Breast epithelium (tissue), 4 donors: ENCODE results near the gene XAGE3. TPM values are rescaled to one million over a fixed set of nuclear protein-coding genes. Genes with fewer than 3 reads are reported as not detected.

Experiments used
- DNase-seq, 2 donors: peaks; one replicate each; pipeline ENCODE4 v3.0.0-alpha.2; 2019; ENCODE audit warnings: low spot score in 2 of 2
- H3K27ac ChIP-seq, 2 donors: fragments of 200-600 bp; sonication (generic) in 1 of 2; one replicate each; pipeline ENCODE4 v1.5.1; 2016 to 2019; ENCODE audit warnings: mild to moderate bottlenecking in 1 of 2
- H3K27me3 ChIP-seq, 2 donors: fragments of 200-600 bp; sonication (generic) in 1 of 2; one replicate each; pipeline versions ENCODE4 v1.5.1 to v1.6.0; 2017 to 2019; ENCODE audit warnings: control low read depth in 1 of 2, mild to moderate bottlenecking in 1 of 2
- H3K36me3 ChIP-seq: fragments of 200-600 bp; one replicate; pipeline ENCODE4 v1.5.1; 2019
- H3K4me1 ChIP-seq, 2 donors: fragments of 200-600 bp; sonication (generic); one replicate each; pipeline ENCODE4 v1.5.1; 2016 to 2019; ENCODE audit warnings: control low read depth in 1 of 2
- H3K4me3 ChIP-seq, 3 donors: fragments of 200-600 bp; sonication (generic); 1 replicate in 2 of 3; 2 replicates in 1 of 3; pipeline ENCODE4 v1.5.1; 2016 to 2019; ENCODE audit warnings: mild to moderate bottlenecking in 3 of 3, moderate library complexity in 2 of 3
- H3K9me3 ChIP-seq, 2 donors: fragments of 200-600 bp; sonication (generic) in 1 of 2; one replicate each; pipeline ENCODE4 v1.5.1; 2016 to 2019; ENCODE audit warnings: control low read depth in 1 of 2
- POLR2A ChIP-seq: fragments of 450-650 bp; IDR thresholded peaks from one replicate; pipeline ENCODE4 v1.6.1; 2016; ENCODE audit warnings: antibody characterized with exemption, mild to moderate bottlenecking, moderate library complexity
- POLR2AphosphoS5 ChIP-seq, 3 donors: sonication (generic); formaldehyde crosslinking; IDR thresholded peaks; one replicate each; pipeline ENCODE4 v1.6.1; 2017; ENCODE audit warnings: antibody characterized with exemption in 3 of 3
- intact Hi-C: fragments of 100-400 bp; cut with DNase I; formaldehyde crosslinking; loops from one replicate; pipeline ENCODE4 v1.15.1; 2023; ENCODE audit warnings: low total_unique reads
- total RNA-seq, 3 donors: library from RNA; depleted of rRNA; stranded (reverse); fragments of >200 nt; gene quantifications; one replicate each; pipeline ENCODE4 v1.1.0, GENCODE V29; 2016
- TF ChIP-seq, protein P1 (sequence below), 3 donors: fragments of 450-650 bp; IDR thresholded peaks; one replicate each; pipeline ENCODE4 v1.5.1; 2016 to 2017; ENCODE audit warnings: antibody characterized with exemption in 3 of 3, mild to moderate bottlenecking in 3 of 3, moderate library complexity in 3 of 3

The XAGE3 gene
- total RNA-seq, 3 donors from 2014 or later = not detected

GRCh38 chrX:52821079-52821760 is 46.7 kb downstream of the XAGE3 start:
- DNase-seq = no peak
- H3K4me3 ChIP-seq = no peak overlapping the region
- TF ChIP-seq POLR2A (no peak), POLR2AphosphoS5 (IDR thresholded peaks at IDR 0.05) (no peak)
- TF ChIP-seq, protein P1, sequence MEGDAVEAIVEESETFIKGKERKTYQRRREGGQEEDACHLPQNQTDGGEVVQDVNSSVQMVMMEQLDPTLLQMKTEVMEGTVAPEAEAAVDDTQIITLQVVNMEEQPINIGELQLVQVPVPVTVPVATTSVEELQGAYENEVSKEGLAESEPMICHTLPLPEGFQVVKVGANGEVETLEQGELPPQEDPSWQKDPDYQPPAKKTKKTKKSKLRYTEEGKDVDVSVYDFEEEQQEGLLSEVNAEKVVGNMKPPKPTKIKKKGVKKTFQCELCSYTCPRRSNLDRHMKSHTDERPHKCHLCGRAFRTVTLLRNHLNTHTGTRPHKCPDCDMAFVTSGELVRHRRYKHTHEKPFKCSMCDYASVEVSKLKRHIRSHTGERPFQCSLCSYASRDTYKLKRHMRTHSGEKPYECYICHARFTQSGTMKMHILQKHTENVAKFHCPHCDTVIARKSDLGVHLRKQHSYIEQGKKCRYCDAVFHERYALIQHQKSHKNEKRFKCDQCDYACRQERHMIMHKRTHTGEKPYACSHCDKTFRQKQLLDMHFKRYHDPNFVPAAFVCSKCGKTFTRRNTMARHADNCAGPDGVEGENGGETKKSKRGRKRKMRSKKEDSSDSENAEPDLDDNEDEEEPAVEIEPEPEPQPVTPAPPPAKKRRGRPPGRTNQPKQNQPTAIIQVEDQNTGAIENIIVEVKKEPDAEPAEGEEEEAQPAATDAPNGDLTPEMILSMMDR (IDR thresholded peaks at IDR 0.05) = no peak
- no peaks in the 10 kb centered on the region for H3K4me1 ChIP-seq
- no peak overlapping the region for H3K27ac ChIP-seq
- H3K36me3 ChIP-seq = no peaks in the 10 kb centered on the region
- H3K27me3 ChIP-seq = peaks cover 0 to 57% of the 10 kb centered on the region in 2 donors
- H3K9me3 ChIP-seq = no peaks in the 10 kb centered on the region
- intact Hi-C loops = no loop called here

- no peaks in the 10 kb centered on the region for H3K36me3 ChIP-seq
- H3K27me3 ChIP-seq = peaks cover 0 to 62% of the 10 kb centered on the region in 2 donors
- H3K4me3 ChIP-seq = no peak overlapping the region
- H3K4me1 ChIP-seq = no peaks in the 10 kb centered on the region
- DNase-seq = no peak
- H3K27ac ChIP-seq = no peak overlapping the region
- no peaks in the 10 kb centered on the region for H3K9me3 ChIP-seq
- intact Hi-C loops = no loop called here
- TF ChIP-seq, protein P1 (IDR thresholded peaks at IDR 0.05) = no peak
- TF ChIP-seq POLR2A = no peak
- no peak for TF ChIP-seq POLR2AphosphoS5 (IDR thresholded peaks at IDR 0.05)
These were observed 48.1 kb downstream of the XAGE3 start for GRCh38 chrX:52819788-52820187.

Other genes with a start within 250 kb of the XAGE3 start
- not detected for gene SSX7, start 213.2 kb downstream of the XAGE3 start, total RNA-seq
- gene SSX2, start 160.9 kb downstream of the XAGE3 start, total RNA-seq = not detected
- gene SSX2B, start 116.8 kb downstream of the XAGE3 start, total RNA-seq = not detected
- gene SPANXN5, start 70.7 kb downstream of the XAGE3 start, total RNA-seq = not detected
- gene XAGE5, start 56.8 kb downstream of the XAGE3 start, total RNA-seq = not detected
- gene FAM156B, start 29.2 kb upstream of the XAGE3 start, total RNA-seq = 10 to 100 TPM; 25.5 to 41.3 (median 26.2) TPM
- gene FAM156A, start 90.4 kb upstream of the XAGE3 start, total RNA-seq = 10 to 100 TPM in 2 of 3 donors, 1 to 10 TPM in 1; 9.5 to 21.6 (median 19.9) TPM
- 1 to 10 TPM in 2 of 3 donors, under 1 TPM in 1; 0.96 to 2.3 (median 1.6) TPM for gene GPR173, start 180.7 kb upstream of the XAGE3 start, total RNA-seq
- gene TSPYL2, start 214.3 kb upstream of the XAGE3 start, total RNA-seq = 10 to 100 TPM; 63.4 to 82.7 (median 76.4) TPM
- gene KANTR, start 226.1 kb upstream of the XAGE3 start, total RNA-seq = 10 to 100 TPM; 16.8 to 30.7 (median 29.8) TPM